A549 (cell line): Measurements from ENCODE around the gene CLDN5.

Experiments
- CEBPB ChIP-seq, 2 experiments: fragments of >200 bp in 1 of 2; sonication (Bioruptor Twin) in 1 of 2; formaldehyde crosslinking in 1 of 2; IDR thresholded peaks; 2 replicates each; pipeline ENCODE4 v1.6.1; 2012 to 2016
- EP300 ChIP-seq, 2 experiments: fragments of >200 bp; sonication (Bioruptor Twin); formaldehyde crosslinking; IDR thresholded peaks; 2 replicates in 1 of 2; 3 replicates in 1 of 2; pipeline ENCODE4 v1.6.1; 2016 to 2017
- FOSB ChIP-seq: fragments of 250-450 bp; sonication (Bioruptor Pico); IDR thresholded peaks from 2 replicates; pipeline ENCODE4 v1.5.0; 2020; ENCODE audit warnings: mild to moderate bottlenecking, moderate library complexity
- HOXB5 ChIP-seq: fragments of 250-450 bp; sonication (Bioruptor Pico); IDR thresholded peaks from 2 replicates; pipeline ENCODE4 v1.5.0; 2020; ENCODE audit warnings: mild to moderate bottlenecking, moderate library complexity
- KDM1A ChIP-seq: fragments of 200-600 bp; sonication (generic); IDR thresholded peaks from 2 replicates; pipeline ENCODE4 v1.6.1; 2016; ENCODE audit warnings: low read depth, mild to moderate bottlenecking
- MAFK ChIP-seq: fragments of 450-650 bp; IDR thresholded peaks from 2 replicates; pipeline ENCODE4 v1.6.1; 2014; ENCODE audit not compliant: partially characterized antibody
- NR3C1 ChIP-seq: fragments of >200 bp; sonication (Bioruptor Twin); formaldehyde crosslinking; IDR thresholded peaks from 3 replicates; pipeline ENCODE4 v1.6.1; 2017
- POLR2A ChIP-seq: IDR thresholded peaks from 2 replicates; pipeline ENCODE4 v1.6.1; 2012; ENCODE audit warnings: mild to moderate bottlenecking, low read length
- ZFP36 ChIP-seq: fragments of 450-650 bp; IDR thresholded peaks from 2 replicates; pipeline ENCODE4 v1.6.1; 2014; ENCODE audit warnings: borderline replicate concordance; ENCODE audit not compliant: partially characterized antibody
- TF ChIP-seq, protein P1 (sequence below): fragments of 200-600 bp; sonication (generic); IDR thresholded peaks from 2 replicates; pipeline ENCODE4 v1.6.1; 2016; ENCODE audit warnings: antibody characterized with exemption, mild to moderate bottlenecking, moderate library complexity
- TF ChIP-seq, protein P2 (sequence below): IDR thresholded peaks from 2 replicates; pipeline ENCODE4 v1.6.1; 2012
- TF ChIP-seq, protein P3 (sequence below): fragments of >200 bp; sonication (Bioruptor Twin); formaldehyde crosslinking; IDR thresholded peaks from 3 replicates; pipeline ENCODE4 v1.5.1; 2016
- TF ChIP-seq, protein P4 (sequence below): IDR thresholded peaks from 2 replicates; pipeline ENCODE4 v1.6.1; 2012
- TF ChIP-seq, protein P5 (sequence below): fragments of 450-650 bp; IDR thresholded peaks from 2 replicates; pipeline ENCODE4 v1.6.1; 2014; ENCODE audit warnings: antibody characterized with exemption

DNA sequence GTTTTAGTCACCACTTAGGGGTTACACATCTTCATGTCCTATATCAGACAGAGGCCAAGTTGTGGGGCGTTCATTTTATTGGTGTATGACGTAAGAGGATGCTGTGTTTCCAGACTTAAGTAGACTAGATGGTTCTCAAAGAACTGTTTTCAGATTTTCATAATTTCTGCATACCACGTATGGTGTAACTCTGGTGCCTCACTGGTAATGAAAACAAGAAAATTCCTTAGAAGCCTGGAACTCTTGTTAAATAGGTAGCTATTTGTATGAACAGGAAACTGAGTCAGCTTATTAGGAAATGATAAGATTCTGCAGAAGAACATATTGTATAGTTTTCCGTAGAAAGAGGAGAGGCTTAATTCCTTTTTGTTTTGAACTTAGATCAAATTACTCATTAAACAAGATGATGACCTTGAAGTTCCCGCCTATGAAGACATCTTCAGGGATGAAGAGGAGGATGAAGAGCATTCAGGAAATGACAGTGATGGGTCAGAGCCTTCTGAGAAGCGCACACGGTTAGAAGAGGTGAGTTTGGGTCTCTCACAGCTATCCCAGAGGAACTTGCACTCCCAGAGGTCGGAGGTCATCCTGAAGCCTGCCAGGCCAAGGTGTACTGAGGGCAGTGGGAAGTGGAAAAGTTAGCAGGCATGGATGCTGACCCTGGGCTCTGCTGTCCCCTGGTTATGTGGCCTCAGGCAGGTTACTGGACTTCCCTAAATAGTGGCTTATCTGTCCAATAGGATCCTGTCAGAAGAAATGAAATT is 40.5 kb downstream of the CLDN5 start:
- TF ChIP-seq, protein P1, sequence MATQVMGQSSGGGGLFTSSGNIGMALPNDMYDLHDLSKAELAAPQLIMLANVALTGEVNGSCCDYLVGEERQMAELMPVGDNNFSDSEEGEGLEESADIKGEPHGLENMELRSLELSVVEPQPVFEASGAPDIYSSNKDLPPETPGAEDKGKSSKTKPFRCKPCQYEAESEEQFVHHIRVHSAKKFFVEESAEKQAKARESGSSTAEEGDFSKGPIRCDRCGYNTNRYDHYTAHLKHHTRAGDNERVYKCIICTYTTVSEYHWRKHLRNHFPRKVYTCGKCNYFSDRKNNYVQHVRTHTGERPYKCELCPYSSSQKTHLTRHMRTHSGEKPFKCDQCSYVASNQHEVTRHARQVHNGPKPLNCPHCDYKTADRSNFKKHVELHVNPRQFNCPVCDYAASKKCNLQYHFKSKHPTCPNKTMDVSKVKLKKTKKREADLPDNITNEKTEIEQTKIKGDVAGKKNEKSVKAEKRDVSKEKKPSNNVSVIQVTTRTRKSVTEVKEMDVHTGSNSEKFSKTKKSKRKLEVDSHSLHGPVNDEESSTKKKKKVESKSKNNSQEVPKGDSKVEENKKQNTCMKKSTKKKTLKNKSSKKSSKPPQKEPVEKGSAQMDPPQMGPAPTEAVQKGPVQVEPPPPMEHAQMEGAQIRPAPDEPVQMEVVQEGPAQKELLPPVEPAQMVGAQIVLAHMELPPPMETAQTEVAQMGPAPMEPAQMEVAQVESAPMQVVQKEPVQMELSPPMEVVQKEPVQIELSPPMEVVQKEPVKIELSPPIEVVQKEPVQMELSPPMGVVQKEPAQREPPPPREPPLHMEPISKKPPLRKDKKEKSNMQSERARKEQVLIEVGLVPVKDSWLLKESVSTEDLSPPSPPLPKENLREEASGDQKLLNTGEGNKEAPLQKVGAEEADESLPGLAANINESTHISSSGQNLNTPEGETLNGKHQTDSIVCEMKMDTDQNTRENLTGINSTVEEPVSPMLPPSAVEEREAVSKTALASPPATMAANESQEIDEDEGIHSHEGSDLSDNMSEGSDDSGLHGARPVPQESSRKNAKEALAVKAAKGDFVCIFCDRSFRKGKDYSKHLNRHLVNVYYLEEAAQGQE = no peak
- TF ChIP-seq, protein P2, sequence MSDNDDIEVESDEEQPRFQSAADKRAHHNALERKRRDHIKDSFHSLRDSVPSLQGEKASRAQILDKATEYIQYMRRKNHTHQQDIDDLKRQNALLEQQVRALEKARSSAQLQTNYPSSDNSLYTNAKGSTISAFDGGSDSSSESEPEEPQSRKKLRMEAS = no peak
- TF ChIP-seq POLR2A = no peak
- TF ChIP-seq, protein P3, sequence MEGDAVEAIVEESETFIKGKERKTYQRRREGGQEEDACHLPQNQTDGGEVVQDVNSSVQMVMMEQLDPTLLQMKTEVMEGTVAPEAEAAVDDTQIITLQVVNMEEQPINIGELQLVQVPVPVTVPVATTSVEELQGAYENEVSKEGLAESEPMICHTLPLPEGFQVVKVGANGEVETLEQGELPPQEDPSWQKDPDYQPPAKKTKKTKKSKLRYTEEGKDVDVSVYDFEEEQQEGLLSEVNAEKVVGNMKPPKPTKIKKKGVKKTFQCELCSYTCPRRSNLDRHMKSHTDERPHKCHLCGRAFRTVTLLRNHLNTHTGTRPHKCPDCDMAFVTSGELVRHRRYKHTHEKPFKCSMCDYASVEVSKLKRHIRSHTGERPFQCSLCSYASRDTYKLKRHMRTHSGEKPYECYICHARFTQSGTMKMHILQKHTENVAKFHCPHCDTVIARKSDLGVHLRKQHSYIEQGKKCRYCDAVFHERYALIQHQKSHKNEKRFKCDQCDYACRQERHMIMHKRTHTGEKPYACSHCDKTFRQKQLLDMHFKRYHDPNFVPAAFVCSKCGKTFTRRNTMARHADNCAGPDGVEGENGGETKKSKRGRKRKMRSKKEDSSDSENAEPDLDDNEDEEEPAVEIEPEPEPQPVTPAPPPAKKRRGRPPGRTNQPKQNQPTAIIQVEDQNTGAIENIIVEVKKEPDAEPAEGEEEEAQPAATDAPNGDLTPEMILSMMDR = no peak
- TF ChIP-seq EP300 (IDR thresholded peaks at IDR 0.05) = no peak
- TF ChIP-seq, protein P4, sequence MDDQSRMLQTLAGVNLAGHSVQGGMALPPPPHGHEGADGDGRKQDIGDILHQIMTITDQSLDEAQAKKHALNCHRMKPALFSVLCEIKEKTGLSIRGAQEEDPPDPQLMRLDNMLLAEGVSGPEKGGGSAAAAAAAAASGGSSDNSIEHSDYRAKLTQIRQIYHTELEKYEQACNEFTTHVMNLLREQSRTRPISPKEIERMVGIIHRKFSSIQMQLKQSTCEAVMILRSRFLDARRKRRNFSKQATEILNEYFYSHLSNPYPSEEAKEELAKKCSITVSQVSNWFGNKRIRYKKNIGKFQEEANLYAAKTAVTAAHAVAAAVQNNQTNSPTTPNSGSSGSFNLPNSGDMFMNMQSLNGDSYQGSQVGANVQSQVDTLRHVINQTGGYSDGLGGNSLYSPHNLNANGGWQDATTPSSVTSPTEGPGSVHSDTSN = no peak
- TF ChIP-seq, protein P5, sequence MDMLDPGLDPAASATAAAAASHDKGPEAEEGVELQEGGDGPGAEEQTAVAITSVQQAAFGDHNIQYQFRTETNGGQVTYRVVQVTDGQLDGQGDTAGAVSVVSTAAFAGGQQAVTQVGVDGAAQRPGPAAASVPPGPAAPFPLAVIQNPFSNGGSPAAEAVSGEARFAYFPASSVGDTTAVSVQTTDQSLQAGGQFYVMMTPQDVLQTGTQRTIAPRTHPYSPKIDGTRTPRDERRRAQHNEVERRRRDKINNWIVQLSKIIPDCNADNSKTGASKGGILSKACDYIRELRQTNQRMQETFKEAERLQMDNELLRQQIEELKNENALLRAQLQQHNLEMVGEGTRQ = no peak
- TF ChIP-seq NR3C1 = no peak
- TF ChIP-seq KDM1A = no peak
- no peak for TF ChIP-seq FOSB
- no peak for TF ChIP-seq MAFK
- TF ChIP-seq HOXB5 (CRISPR knock-in tag) = no peak
- TF ChIP-seq CEBPB (IDR thresholded peaks at IDR 0.05) = no peak
- no peak for TF ChIP-seq ZFP36
